SJSA1 (cell line): Measurements from ENCODE around the gene SDS. TPM values are rescaled to one million over a fixed set of nuclear protein-coding genes. Genes with fewer than 3 reads are reported as not detected.

Source experiments
- DNase-seq, 2 experiments: peaks; one replicate each; pipeline ENCODE4 v3.0.0-alpha.2; 2015 to 2020; ENCODE audit warnings: low spot score in 2 of 2, low read depth in 1 of 2
- H3K27ac ChIP-seq: fragments of 250-450 bp; sonication (Bioruptor Pico); 2 replicates; pipeline ENCODE4 v1.5.1; 2020; ENCODE audit warnings: mild to moderate bottlenecking, moderate library complexity
- H3K27me3 ChIP-seq: fragments of 250-450 bp; sonication (Bioruptor Pico); replicated peaks from 2 replicates; pipeline ENCODE4 v1.5.1; 2020; ENCODE audit warnings: mild to moderate bottlenecking, moderate library complexity
- H3K36me3 ChIP-seq: fragments of 250-450 bp; sonication (Bioruptor Pico); 2 replicates; pipeline ENCODE4 v1.5.1; 2020; ENCODE audit warnings: mild to moderate bottlenecking
- H3K4me1 ChIP-seq: fragments of 250-450 bp; sonication (Bioruptor Pico); replicated peaks from 2 replicates; pipeline ENCODE4 v1.6.1; 2021; ENCODE audit warnings: mild to moderate bottlenecking
- H3K4me3 ChIP-seq: fragments of 250-450 bp; sonication (Bioruptor Pico); 2 replicates; pipeline ENCODE4 v1.5.1; 2020; ENCODE audit warnings: mild to moderate bottlenecking
- H3K9me3 ChIP-seq: fragments of 250-450 bp; sonication (Bioruptor Pico); replicated peaks from 2 replicates; pipeline ENCODE4 v1.5.1; 2020; ENCODE audit warnings: mild to moderate bottlenecking
- total RNA-seq: library from RNA; depleted of rRNA; stranded (reverse); fragments of >200 nt; shearing (Covaris generic); gene quantifications from 2 replicates; pipeline ENCODE4 v1.2.3, GENCODE V29; 2014

SDS gene
- total RNA-seq, 1 experiment from 2014 or later, result not detected

DNA sequence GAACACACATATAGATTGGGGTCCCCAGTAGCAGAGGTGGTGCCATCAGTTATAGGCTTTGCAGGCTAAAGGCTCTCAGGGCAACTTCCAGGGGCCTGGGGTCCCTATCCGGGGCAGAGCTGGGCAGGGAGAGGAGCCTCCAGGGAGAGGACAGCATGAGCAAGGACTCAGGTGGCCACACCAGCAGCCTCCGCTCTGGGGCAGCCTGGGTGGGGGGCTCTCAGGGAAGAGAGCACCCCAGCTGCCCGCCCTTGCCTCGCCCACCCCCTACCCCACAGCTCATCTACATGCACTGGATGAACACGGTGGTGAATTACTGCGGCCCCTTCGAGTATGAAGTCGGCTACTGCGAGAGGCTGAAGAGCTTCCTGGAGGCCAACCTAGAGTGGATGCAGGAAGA, 31.3 kb downstream of the SDS start:
- H3K4me1 ChIP-seq, result no peaks in the 10 kb centered on the region
- DNase-seq, result no peak

DNA sequence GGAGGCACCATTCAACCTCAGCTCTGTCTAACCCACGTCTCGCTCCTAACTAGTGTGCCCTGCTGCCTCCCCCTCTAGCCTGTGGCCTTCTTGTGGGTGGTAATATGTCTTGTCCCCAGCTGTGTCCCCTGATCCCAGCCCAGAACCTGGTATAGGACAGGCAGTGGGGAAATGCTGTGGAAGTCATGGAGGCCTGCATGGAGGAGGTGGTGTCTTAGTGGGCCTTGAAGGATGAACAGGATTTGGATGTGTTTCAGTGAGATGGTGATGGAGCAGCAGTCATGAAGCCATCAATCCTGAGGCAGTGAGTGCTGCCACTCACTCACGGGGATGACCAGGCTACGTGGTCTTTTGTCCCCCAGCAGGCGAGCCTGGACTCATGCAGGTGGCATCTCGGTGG, 31.9 kb downstream of the SDS start:
- Histone ChIP-seq H3K27me3 (no peaks in the 10 kb centered on the region), H3K36me3 (peaks cover 7% of the 10 kb centered on the region; the same call in 1 of the 2 replicates), H3K9me3 (no peaks in the 10 kb centered on the region), H3K4me3 (no peak overlapping the region), H3K27ac (no peak overlapping the region), H3K4me1 (no peaks in the 10 kb centered on the region)
- no peak for DNase-seq

More for the DNA sequence above, 31.3 kb downstream of the SDS start:
- Histone ChIP-seq H3K27me3 (no peaks in the 10 kb centered on the region), H3K36me3 (peaks cover 7% of the 10 kb centered on the region; the same call in 1 of the 2 replicates), H3K9me3 (no peaks in the 10 kb centered on the region), H3K4me3 (no peak overlapping the region), H3K27ac (no peak overlapping the region)

DNA sequence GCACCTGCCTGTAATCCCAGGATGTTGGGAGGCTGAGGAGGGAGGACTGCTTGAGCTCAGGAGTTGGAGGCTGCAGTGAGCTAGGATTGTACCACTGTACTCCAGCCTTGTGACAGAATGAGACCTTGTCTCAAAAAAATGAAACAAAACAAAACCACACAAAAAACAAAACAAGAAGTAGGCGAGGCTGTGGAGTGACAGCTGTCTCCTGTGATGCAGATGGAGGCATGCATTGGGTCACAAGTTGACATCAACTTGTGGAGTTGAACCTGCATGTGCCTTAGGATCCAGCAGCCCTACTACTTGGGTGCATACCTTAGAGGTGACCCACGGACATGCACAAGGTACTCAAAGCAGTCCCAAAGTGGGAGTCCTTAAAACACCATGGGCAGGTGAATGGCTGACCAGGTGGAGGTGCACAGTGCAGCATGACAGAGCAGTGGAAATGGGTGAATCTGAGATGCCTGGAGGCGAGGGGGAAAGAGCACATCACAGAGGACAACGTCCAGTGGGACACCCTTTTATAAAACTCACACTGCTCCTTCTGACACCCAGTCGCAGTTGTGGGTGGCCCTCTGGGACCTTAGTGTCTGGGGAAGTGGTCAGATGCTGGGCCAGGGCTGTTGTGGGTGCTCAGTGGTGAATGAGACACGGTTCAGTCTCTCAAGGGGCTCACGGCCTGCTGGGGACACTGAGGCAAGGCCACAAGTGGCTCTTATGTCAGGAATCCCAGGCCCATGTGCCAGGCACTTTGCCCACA, 32.6 kb downstream of the SDS start:
- H3K27ac ChIP-seq, result no peak overlapping the region
- no peak for DNase-seq
- H3K9me3 ChIP-seq, result no peaks in the 10 kb centered on the region
- H3K36me3 ChIP-seq, result peaks cover 7% of the 10 kb centered on the region; the same call in 1 of the 2 replicates
- H3K4me3 ChIP-seq, result no peak overlapping the region
- H3K4me1 ChIP-seq, result no peaks in the 10 kb centered on the region
- H3K27me3 ChIP-seq, result no peaks in the 10 kb centered on the region

DNA sequence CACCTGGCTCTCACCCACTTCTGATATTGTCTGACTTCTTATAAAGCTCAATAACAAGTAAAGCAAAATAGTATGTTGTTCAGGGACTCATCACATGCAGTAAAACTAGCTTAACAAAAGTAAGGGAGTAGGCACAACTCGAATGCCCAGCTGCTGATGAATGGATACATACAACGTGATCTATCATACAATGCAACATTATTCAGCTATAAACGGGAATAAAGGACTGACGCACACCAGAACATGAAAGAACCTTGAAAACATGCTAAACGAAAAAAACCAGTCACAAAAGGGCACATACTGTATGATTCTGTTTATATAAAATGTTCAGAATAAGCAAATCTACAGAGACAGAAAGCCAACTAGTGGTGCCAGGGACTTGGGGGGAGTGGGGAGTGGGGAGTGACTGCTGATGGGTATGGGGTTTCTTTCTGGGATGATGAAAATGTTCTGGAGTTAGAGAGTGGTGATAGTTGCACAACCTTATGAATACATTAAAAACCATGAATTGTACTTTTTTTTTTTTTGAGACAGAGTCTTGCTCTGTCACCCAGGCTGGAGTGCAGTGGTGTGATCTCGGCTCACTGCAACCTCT, 34.2 kb downstream of the SDS start:
- no peak for DNase-seq
- Histone ChIP-seq H3K36me3 (no peaks in the 10 kb centered on the region), H3K4me1 (no peaks in the 10 kb centered on the region), H3K27me3 (no peaks in the 10 kb centered on the region), H3K9me3 (no peaks in the 10 kb centered on the region), H3K27ac (no peak overlapping the region), H3K4me3 (no peak overlapping the region)

DNA sequence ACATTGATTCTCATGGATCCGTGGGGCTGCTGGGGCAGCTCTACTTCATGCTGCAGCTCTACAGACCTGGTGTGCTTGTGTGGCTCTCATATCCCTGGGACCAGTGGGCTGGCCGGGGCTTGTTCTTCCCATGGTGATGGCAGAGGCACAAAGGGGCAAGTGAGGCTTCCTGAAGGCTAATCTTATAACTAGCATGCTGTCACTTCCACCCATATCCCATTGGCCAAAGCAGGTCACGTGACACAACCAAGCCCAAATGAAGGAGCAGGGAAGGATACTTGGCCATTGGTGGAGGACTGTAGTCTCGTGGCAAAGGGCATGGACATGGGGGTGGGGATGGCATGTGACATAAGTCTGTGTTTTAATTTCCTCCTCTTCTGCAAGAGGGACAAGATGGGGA, 35.4 kb downstream of the SDS start:
- Histone ChIP-seq H3K9me3 (no peaks in the 10 kb centered on the region), H3K4me3 (no peak overlapping the region), H3K4me1 (no peaks in the 10 kb centered on the region), H3K36me3 (no peaks in the 10 kb centered on the region), H3K27ac (no peak overlapping the region), H3K27me3 (no peaks in the 10 kb centered on the region)
- no peak for DNase-seq

DNA sequence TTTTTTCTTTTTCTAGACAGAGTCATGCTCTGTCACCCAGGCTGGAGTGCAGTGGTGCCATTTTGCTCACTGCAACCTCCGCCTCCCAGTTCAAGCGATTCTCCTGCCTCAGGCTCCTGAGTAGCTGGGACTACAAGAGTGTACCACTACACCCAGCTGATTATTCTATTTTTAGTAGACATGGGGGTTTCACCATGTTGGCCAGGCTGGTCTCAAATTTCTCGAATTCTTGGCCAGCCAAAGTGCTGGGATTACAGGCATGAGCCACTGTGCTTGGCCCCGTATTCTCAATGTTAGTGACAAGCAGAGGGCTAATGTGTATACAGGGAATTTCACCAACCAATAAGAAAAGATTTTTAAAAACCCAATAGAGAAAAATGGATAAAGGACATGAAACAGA, 36.9 kb downstream of the SDS start:
- no peak for DNase-seq
- Histone ChIP-seq H3K9me3 (no peaks in the 10 kb centered on the region), H3K27ac (no peak overlapping the region), H3K36me3 (no peaks in the 10 kb centered on the region), H3K27me3 (no peaks in the 10 kb centered on the region), H3K4me3 (no peak overlapping the region), H3K4me1 (no peaks in the 10 kb centered on the region)

DNA sequence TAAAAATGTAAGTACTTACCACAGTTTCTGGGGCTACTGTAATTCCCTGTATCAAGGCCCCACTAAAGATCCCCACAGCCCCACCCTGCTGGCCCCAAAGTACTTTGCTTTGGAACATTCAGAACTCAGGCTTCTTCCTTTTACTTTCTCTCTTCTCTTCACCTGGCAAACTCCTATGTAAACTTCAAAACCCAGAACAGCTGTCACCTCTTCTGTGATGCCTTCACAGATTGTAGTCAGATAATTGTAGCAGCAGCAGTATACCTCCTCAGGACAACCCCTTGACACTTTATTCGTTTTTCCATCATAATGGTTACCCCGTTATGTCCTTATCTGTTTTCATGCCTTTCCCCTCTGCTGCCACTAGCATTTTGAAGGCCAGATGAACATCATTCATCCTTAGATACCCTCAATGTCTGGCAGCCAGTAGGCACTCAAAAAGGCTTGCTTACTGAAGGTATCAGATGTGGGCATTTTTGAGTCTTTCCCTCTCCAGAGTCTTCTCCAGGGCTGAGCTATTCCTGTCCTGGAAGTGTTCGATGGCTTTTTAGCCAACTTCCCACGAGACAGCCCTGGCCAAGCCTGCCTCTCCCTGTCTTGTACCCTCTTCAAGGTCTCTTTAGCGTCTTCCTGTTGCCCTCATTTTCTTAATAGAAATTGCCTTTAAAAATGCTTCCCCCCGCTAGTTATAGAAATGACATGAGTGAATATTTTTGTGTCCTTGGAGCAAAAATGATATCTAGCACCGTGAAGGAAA, 37.9 kb downstream of the SDS start:
- Histone ChIP-seq H3K9me3 (no peaks in the 10 kb centered on the region), H3K27ac (no peak overlapping the region), H3K36me3 (no peaks in the 10 kb centered on the region), H3K4me3 (no peak overlapping the region), H3K27me3 (no peaks in the 10 kb centered on the region), H3K4me1 (no peaks in the 10 kb centered on the region)
- no peak for DNase-seq

DNA sequence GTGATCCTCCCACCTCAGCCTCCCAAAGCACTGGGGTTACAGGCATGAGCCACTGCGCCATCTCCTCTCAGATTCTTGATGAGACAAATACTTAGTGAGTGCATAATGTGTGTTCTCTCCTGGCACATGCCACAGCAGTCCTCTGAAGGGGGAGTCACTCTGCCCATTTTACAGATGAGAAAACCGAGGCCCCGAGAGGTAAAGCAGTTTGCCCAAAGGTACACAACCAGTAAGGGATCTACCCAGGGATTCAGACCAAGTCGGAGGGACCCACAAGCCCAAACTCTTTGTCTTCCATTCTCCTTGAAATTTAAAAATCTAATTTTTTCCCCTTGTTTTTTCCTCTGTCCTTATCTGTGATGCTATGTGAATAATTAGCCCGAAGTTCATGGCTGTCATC, 39.0 kb downstream of the SDS start:
- no peak overlapping the region for H3K4me3 ChIP-seq
- DNase-seq, result no peak
- no peaks in the 10 kb centered on the region for H3K27me3 ChIP-seq
- no peaks in the 10 kb centered on the region; the same call in 1 of the 2 replicates for H3K4me1 ChIP-seq
- H3K36me3 ChIP-seq, result no peaks in the 10 kb centered on the region
- H3K9me3 ChIP-seq, result no peaks in the 10 kb centered on the region
- H3K27ac ChIP-seq, result no peak overlapping the region

DNA sequence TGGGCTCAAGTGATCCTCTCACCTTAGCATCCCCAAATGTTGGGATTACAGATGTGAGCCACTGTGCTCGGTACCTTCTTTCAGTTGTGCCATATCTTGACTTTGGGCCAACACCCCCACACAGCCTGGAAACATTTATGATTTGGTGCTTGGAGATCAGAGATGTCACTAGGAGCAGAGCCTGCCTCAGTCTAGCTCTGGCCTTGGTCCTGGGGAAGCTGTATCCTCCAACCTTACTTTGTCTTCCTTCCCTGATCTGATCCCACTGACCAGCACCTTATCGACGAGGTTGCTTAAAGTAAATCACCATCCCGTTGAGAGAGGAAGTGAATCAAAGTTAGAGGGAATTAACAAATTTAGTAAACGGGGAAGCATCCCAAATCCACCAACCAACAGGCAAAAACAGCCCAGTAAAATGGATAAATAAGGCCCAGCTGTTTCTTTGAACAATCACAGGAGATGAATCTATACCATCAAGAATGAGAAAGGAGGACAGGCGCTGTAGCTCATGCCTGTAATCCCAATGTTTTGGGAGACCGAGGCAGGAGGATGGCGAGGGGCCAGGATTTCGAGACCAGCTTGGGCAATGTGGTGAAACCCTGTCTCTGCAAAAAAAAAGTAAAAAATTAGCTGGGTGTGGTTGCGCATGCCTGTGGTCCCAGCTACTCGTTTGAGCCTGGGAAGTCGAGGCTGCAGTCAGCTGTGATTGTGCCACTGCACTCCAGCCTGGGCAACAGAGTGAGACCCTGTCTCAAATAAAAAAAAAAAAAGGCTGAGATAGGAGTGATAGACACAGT, 41.9 kb downstream of the SDS start:
- Histone ChIP-seq H3K36me3 (0 out of 2 replicates have a peak, but pooled peaks cover 3% of the 10 kb centered on the region), H3K4me3 (no peak overlapping the region), H3K4me1 (peaks cover 10% of the 10 kb centered on the region), H3K27ac (no peak overlapping the region), H3K9me3 (no peaks in the 10 kb centered on the region), H3K27me3 (no peaks in the 10 kb centered on the region)
- no peak for DNase-seq

DNA sequence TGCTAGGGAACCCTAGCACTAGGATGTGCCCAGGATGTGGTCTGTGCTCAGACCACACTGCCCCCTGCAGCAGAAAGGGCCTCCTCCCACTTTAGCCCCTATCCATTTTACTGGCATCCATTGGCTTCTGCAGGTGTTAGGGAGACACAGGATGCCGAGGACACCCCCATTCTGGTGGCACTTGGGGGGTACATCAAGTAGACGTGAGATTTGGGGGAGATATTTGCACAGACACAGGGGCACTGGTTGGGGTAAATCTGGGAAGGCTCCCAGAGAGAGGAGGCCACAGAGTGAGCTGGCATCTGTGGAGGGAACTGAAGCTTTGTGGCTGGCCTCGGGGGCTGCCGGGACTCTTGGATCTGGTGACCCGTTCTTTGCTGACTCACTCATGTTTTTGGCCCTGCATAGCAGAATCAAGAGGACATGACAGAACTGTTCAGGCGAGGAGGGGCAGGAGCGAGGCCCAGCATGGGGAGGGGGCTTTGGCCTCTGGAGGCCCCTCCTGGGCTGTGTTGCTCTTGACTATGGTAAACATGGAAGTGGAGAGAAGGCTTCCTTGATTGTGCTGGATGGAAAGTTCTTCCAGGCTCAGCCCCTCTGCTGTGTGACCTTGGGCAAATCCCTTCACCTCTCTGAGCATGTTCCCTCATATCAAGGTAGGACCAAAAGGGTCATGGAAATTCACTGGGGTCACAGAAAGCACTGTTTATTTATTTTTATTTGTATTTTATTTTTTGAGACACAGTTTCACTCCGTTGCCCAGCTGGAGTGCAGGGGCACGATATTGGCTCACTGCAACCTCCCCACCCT, 43.5 kb downstream of the SDS start:
- H3K9me3 ChIP-seq, result no peaks in the 10 kb centered on the region
- no peaks in the 10 kb centered on the region for H3K27me3 ChIP-seq
- H3K36me3 ChIP-seq, result 0 out of 2 replicates have a peak, but pooled peaks cover 3% of the 10 kb centered on the region
- H3K27ac ChIP-seq, result no peak overlapping the region
- no peak overlapping the region for H3K4me3 ChIP-seq
- peaks cover 10% of the 10 kb centered on the region for H3K4me1 ChIP-seq
- no peak for DNase-seq

DNA sequence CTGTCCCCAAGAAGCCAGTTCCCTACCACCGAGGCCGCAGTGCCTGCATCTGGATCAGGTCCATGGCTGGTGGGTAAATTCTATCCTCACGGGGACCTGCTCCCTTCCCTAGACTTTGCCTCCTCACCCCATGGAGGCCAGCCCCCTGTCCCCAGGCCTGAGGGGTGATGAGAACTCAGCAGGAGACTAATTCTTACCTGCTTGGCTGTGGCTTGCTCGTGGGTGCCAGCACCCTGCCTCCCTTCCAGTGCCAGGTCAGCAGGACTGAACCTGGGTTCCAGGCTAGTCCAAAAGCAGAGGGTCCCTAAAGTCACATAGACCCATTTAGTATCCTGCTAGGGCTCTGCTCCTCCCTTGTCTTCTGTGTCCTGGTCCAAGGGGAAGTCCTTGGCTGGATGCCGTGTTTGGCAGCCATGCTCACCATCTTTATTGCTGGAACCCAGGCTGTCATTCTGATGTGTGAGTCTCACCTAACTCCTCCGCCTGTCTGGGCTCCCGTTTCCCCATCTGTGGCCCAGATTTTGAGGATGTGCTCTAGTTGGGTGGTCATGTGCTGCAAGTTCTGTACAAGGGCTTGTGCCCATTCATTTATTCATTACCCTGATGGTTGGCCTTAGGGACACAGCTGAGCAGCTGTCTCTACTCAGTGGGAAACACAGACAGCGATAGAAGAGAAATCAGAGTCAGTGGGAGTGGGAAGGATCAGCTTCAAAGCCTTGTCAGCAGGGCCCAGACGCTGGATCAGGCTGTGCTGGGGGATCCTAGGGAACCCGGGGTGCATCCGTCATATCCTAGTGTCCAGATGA, 44.4 kb downstream of the SDS start:
- Histone ChIP-seq H3K27ac (no peak overlapping the region), H3K4me1 (peaks cover 10% of the 10 kb centered on the region), H3K27me3 (no peaks in the 10 kb centered on the region), H3K9me3 (no peaks in the 10 kb centered on the region), H3K4me3 (peak overlapping the region; percentile 92), H3K36me3 (0 out of 2 replicates have a peak, but pooled peaks cover 3% of the 10 kb centered on the region)
- DNase-seq, result no peak

DNA sequence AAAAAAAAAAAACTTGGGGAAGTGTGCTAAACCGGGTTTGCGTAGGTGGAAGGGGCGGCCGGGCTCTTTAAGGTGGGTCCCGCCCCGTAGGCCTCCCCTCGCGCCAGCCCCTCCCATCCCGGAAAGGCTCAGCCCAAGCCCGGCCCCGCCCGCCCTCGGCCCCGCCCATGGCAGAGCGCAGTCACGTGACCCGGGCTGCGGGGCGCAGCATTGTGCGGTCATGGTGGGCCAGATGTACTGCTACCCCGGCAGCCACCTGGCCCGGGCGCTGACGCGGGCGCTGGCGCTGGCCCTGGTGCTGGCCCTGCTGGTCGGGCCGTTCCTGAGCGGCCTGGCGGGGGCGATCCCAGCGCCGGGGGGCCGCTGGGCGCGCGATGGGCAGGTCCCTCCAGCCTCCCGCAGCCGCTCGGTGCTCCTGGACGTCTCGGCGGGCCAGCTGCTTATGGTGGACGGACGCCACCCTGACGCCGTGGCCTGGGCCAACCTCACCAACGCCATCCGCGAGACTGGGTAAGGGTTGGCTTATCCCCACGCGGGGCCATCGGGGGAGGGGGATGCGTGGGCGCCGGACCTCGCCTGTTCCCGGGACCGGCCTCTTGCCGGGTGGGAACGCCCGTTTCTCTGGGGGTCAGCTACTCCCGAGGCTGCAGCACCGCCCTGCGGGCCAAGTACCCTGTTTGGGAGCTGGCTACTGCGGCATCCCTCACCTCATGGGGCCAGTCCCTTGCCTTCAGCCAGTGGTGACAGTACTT, 45.1 kb downstream of the SDS start, which contains the start of gene PLBD2:
Gene PLBD2 (plus strand): TSS at position 207 of the 752 bp plus-strand sequence. CDS start 14 bp downstream, at position 221.
- DNase-seq, result peak; percentile 77 to 92
- Histone ChIP-seq H3K4me1 (peaks cover 10% of the 10 kb centered on the region), H3K4me3 (peak within 1 kb of the TSS; percentile 92), H3K36me3 (0 out of 2 replicates have a peak, but pooled peaks cover 3% of the 10 kb centered on the region), H3K27me3 (no peaks in the 10 kb centered on the region), H3K9me3 (no peaks in the 10 kb centered on the region), H3K27ac (no peak within 1 kb of the TSS)
